DMS 273 (cell line): ENCODE results near the gene PCBP1.
"Not testable (repeated sequence)": the region's sequence is repeated elsewhere in the genome, so short reads cannot be mapped to it uniquely, and the experiment has no call there.

Source experiments
- DNase-seq: peaks from one replicate; lab custom pipeline; 2025; ENCODE audit not compliant: unreplicated experiment; lab: John Stamatoyannopoulos, UW

Gene PCBP1

GRCh38 chr2:70086838-70087701 is at the start of gene PCBP1:
Gene PCBP1 (plus strand): TSS chr2:70087477. CDS start chr2:70087744, 267 bp downstream.
- peak; percentile 96 for DNase-seq

DNA sequence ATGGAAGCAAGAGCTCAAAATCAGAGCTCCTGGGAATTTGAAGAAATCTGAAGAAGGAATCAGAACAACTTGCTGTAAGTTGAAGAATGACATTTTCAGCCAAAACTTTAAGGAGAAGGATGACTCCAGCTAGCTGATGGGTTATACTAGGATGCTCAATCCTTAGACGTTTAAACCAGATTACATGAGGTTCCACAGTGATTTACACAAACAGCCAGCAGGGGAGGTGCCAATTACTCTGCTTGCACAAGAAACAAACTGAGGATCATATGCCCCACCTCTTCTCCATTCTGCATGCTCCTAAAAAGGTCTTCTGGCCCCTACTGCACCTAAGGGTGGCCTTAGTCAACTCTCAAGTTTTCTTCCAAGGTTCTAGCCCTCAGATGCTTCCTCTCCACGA is 47.9 kb upstream of the PCBP1 start:
- DNase-seq = no peak

DNA sequence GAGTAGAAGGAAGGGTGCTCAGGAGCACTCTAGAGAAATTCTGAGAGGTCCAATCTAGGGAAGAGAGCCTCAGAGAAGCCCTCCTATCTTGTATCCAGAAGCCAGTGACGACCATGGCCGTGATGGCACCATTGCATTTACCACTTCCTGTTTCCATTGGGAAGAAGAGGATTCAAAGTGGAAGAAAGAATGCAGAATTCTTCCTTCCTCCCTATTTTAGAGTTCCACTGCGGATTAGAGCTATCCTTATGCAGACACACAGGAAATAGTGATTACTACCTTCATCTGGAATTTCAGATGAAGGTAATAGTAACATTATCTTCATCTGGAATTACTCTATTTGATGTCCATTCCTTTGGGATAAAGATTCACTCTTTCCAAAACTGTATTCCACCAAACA is 45.6 kb upstream of the PCBP1 start:
- DNase-seq = no peak

- DNase-seq = no peak
Measured at GRCh38 chr2:70042246-70042645, 45.0 kb upstream of the PCBP1 start.

DNA sequence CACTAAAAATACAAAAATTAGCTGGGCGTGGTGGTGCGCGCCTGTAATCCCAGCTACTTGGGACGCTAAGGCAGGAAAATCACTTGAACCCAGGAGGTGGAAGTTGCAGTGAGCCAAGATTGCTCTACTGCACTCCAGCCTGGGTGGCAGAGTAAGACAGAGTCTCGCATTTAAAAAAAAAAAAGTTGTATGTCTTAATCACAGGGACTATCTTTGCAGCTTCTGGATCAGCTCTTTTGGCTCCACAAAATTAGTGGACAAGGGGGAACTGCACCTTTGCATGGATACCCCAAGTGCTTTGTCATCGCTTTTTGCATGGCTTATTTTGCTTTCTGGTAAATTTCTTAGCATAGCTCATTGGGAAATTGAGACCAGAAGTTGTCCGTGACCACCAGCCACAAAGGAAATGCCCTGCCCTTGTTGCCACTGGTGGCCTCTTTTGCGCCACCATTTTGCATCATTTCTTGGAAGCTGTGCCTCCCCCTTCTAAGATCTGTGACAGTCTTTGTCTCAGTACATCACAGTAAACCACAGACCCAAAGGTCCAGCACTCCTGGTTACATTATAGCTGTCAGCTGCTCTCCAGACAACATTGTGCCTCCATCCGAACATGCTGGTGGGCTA is 43.9 kb upstream of the PCBP1 start:
- no peak for DNase-seq

DNA sequence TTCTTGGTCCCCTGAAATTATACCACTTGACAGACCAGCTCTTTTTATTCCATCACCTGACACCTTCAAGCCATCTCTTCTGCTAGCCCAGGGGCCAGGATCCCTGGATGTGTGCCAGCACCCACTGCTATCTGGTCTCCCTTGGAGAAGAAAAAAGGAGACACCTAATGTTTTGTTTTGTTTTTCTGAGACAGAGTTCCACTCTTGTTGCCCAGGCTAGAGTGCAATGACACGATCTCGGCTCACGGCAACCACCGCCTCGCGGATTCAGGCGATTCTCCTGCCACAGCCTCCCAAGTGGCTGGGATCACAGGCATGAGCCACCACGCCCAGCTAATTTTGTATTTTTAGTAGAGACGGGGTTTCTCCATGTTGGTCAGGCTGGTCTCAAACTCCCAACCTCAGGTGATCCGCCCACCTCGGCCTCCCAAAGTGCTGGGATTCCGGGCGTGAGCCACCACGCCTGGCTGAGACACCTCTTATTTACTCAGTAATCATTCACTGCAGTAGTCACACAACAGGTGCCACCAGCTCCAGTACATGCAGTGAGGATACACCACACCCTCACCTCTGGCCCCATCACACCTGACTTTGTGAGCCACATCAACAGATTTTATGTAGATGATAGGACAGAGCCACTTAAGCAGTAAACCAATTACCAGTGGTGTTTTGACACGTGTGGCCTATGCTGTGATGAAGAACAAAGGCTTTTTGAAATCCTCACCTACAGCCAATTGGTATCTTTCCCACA is 42.8 kb upstream of the PCBP1 start:
- DNase-seq = no peak

DNA sequence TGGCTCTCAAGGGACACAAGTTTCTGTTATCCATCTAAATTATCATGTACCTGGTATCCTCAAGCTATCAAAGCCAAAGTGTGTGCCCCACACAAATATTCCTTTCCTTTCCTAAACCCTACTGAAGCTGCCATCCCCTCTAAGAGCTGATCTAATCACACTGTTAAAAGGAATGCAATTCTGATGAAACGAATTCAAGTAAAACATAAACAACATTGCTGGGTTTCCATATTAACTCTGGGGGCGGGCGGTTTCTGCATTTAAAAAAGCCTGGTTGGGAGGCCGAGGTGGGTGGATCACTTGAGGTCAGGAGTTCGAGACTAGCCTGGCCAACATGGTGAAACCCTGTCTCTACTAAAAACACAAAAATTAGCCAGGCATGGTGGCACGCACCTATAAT is 41.9 kb upstream of the PCBP1 start:
- no peak for DNase-seq

DNA sequence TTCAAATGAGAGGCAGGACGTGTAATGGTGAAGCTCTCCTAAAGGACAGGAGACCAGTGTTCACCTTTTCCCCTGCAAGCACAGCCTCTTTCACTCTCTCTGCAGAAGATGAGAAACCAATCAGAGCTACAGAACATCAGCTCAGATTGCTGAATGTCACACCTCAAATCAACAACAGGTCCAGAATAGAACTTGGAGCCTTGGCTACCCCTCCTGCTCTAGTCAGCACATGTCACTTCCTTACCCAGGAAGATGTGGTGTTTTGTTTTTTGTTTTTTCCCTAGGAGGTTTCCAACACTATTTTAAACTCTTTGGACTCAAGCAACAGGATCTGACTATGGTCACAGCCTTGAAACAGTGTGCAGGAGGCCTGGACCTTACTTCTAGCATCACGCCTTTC is 41.3 kb upstream of the PCBP1 start:
- DNase-seq = no peak

GRCh38 chr2:70046534-70046933 is 40.7 kb upstream of the PCBP1 start:
- DNase-seq = no peak

- DNase-seq = no peak
Measured at GRCh38 chr2:70047451-70047850, 39.8 kb upstream of the PCBP1 start.

DNA sequence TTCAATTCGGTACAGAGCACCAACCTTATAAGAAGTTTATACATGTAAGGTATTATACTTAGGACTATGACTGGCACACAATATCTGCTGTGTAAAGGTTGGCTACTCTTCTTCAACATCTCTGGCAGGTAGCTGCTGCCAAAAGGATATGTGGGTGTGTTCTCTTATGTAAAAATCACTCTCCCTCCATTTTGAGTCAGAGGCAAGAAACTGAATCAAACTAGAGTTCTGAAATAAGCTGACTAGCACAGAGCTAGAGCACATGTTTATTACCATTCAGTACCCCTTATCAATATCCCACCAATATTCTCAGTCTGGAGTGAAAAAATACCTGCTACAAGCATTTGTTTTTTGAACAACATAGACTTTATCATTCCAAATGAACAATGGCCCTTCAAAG is 38.0 kb upstream of the PCBP1 start:
- DNase-seq = no peak

GRCh38 chr2:70050631-70051425 is 36.4 kb upstream of the PCBP1 start:
- DNase-seq = no peak

- DNase-seq = not testable (repeated sequence)
Measured at GRCh38 chr2:70055259-70055658, 32.0 kb upstream of the PCBP1 start.

DNA sequence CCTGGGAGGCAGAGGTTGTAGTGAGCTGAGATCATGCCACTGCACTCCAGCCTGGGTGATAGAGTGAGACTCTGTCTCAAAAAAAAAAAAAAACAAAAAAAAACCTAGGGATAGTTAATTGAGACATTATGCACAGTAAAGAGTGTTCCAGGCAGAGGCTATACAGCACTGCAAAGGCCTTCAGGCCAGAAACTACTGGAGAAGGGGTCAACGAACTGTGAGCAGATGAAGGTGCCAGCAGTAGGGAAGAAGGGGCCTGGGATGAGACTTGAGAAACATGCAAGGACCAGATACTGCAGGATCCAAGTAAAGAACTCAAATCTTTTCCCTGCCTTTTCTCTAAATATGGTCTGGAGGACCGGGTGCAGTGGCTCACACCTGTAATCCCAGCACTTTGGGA is 26.0 kb upstream of the PCBP1 start:
- DNase-seq = no peak

- DNase-seq = no peak
Measured at GRCh38 chr2:70062270-70062669, 25.0 kb upstream of the PCBP1 start.

GRCh38 chr2:70068119-70068518 is 19.2 kb upstream of the PCBP1 start:
- DNase-seq = no peak

- DNase-seq = no peak
Measured at GRCh38 chr2:70069049-70069448, 18.2 kb upstream of the PCBP1 start.

DNA sequence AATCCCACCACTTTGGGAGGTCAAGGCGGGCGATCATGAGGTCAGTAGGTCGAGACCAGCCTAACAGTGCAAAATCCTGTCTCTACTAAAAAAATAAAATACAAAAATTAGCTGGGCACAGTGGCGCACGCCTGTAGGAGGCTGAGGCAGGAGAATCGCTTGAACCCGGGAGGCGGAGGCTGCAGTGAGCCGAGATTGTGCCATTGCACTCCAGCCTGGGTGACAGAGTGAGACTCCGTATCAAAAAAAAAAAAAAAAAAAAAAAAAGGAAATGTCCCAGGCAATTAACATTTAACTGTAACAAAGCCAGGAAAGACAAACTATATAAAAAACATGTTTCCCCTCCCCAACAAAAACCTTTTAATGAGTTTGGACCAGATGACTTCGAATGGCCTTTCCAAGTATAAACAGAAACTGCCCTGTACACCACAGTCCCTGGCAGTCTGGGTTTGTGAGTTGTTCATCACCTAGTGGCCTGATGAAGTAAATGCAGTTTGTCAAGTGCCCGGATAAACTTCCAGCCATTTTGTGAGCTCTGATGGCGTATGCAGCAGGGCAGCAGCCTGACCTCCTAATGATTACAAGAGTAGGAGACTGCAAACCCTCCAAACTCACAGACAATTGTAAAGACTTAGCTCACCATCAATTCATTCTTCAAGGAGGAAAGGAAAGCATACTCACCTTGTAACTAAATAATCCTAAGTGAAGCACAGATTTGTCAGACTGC is 16.6 kb upstream of the PCBP1 start:
- peak; percentile 90 for DNase-seq

- DNase-seq = no peak
Measured at GRCh38 chr2:70073493-70073892, 13.8 kb upstream of the PCBP1 start.

- DNase-seq = no peak
Measured at GRCh38 chr2:70078384-70078783, 8.9 kb upstream of the PCBP1 start.
